ENCODE measurements around the gene SREBF1.

SREBF1 gene

DNA sequence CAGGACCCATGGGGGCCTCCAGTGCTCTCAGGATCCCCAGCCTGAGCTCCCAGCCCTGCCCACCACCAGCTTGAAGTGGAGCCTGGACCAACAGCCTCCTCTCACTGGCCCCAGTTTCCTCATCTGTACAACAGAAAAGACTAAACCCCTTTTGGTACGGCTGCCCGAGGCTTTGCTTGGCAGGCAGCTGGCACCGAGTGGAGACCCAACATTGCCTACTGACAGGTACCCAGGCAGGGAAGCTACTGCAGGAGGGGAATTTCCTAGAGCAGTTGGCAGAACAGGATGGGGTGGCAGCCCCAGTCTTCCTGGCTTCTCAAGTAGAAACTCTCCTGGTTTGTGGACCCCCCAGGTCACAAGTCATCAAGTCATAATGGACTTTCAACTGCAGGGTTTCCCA, 14.2 kb downstream of the SREBF1 start:
- no peak for DNase-seq

DNA sequence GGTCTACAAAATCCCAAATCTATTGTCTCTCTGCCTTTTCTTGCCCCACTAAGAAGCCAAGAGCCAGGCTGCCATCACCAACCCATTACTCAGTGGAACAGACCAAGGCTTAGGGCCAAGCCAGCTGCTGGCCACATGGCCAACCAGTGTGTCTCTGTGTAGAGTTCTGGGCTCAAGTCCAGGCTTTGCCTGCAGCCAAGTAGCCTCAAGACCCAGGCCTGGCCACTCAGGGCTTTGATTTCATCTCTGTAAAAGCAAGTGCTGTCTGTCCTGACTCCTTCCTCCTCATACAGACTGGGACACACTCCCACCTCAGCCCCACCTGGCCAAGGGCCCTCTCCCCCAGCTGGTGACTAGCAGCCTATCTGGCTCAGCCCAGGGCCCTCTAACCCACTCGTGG, 14.6 kb downstream of the SREBF1 start:
- DNase-seq = no peak

DNA sequence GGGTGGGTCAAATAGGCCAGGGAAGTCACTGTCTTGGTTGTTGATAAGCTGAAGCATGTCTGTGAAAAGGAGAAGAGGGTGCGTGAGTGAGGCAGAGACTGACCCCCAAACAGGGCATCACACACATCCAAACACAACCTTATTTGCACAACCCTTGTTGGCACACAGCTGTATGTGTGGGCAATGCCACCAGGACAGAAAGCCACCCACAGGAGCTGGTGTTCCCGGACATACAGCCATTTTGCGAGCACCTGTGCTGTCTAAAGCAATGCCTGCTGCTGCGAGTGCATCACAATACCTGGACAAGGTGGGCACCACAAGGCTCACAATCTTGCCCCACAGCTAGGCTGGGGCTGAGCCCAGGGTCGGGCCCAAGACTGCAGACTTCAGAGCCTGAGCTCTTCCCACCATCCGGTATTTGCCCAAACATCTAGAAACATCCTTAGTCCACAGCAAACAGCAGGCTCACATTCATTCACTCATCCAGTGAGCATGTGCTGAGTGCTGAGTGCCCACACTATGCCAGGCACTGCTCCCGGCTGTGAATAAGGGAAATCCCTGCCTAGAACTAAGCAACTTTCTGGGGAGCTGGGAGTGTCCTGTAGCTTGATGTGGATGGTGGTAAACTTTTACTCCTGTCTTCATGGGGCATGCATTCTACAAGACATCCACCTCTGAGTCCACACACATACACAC, 16.2 kb downstream of the SREBF1 start:
- DNase-seq = no peak

DNA sequence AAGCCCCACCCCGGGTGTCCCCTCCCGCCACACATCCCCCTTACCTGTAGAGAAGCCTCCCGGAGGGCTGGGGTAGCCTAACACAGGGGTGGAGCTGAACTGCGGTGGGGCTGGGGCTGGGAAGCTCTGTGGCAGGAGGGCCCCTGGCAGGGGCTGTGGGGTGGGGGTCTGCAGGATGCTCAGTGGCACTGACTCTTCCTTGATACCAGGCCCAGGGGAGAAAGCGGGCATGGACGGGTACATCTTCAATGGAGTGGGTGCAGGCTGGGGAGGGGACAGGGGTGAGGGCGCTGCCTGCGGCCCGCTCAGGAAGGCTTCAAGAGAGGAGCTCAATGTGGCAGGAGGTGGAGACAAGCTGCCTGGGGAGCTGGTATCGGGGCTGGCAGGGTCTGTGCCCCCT, 16.7 kb downstream of the SREBF1 start:
- no peak for DNase-seq

DNA sequence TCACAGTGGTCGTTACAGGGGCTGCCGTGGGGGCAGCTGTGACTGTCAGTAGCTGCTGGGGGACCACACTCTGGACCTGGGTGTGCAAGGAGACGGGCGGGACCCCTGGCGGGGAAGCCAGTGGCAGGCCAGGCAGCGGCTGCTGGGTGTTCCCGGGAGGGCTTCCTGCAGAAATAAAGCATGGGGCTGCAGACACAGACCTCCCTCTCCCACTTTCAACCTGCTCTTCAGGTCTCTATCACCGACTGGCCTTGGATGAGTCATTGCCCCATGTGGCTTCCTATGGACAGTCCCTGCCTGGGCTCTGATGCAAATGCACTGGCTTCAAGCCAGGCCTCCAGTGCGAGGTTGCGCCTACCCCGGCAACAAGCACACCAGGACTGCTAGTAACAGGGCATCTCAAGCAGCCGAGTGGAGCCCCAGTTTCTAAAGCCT, 17.2 kb downstream of the SREBF1 start:
- DNase-seq = peak; percentile 45 to 63

DNA sequence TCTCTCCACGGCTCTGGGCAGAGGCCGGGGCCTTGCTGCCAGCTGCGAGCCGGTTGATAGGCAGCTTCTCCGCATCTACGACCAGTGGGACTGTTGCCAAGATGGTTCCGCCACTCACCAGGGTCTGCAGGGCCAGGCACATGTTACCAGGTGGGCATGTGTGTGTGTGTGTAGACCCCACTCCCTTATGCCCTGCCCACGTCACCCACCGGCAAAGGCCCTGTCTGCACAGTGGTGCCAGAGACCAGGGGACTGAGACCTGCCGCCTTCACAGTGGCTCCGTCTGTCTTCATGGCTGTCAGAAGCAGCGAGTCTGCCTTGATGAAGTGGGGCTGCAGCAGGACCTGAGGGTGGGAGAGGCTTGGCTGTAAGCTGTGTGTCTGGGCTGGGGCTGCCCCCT, 17.7 kb downstream of the SREBF1 start:
- DNase-seq = no peak

DNA sequence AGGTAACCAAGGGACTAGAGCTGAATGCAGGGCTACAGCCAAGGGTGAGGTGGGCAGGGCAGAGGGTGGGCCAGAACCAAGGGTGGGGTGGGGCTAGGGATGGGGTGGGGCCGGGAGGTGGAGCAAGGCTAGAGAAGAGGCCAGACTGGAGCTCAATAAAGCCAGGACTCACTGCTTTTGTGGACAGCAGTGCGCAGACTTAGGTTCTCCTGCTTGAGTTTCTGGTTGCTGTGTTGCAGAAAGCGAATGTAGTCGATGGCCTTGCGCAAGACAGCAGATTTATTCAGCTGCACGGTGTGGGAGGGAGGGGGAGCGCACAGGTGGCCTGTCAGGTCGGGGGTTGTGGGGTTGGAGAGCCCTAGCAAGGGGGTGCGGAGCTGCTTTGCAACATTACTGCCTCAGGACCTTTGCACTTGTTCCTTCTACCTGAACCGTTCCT, 18.7 kb downstream of the SREBF1 start:
- DNase-seq = no peak

DNA sequence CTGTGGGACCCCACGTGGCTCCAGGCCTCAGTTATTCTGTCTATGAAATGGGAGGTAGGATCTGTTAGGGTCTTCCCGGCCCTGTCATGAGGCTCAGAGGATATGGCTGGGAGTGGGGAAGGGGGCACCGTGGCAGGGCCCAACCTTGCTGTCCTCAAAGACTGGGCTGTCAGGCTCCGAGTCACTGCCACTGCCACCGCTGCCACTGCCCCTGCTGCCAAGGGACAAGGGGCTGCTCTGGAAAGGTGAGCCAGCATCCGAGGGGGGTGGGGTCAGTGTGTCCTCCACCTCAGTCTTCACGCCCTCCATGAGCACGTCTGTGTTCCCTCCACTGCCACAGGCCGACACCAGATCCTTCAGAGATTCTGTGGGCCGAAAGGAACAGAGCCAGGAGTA, 19.2 kb downstream of the SREBF1 start:
- no peak for DNase-seq

DNA sequence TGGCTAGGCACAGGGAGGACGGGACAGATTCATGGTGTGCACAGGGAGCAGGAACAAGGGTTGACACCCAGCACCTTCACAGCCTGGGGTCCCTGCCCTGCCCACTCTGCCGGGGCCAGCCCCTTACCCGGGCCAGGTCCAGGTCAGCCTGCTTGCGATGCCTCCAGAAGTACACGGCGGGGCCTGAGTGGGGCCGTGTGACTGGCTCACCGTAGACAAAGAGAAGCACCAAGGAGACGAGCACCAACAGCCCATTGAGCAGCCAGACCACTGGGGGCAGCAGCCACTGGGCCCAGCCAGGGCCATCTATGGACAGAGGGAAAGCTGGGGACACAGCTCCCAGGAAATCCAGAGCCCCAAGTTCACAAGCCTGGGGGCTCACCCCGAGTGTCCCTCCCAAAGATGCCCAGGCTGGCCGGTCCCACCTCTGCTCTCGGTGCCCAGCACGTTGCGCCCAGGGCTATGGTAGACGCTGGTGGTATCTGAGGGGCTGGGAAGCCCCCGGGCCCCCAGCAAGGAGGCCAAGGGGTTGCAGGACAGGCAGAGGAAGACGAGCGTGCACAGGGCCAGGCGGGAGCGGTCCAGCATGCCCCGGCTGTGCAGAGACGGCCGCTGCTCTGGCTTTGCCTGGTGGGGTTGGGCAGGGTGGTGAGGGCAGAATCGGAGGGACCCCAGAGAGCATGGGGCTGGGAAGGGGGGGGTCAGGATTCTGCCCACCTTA, 19.8 kb downstream of the SREBF1 start:
- DNase-seq = no peak

DNA sequence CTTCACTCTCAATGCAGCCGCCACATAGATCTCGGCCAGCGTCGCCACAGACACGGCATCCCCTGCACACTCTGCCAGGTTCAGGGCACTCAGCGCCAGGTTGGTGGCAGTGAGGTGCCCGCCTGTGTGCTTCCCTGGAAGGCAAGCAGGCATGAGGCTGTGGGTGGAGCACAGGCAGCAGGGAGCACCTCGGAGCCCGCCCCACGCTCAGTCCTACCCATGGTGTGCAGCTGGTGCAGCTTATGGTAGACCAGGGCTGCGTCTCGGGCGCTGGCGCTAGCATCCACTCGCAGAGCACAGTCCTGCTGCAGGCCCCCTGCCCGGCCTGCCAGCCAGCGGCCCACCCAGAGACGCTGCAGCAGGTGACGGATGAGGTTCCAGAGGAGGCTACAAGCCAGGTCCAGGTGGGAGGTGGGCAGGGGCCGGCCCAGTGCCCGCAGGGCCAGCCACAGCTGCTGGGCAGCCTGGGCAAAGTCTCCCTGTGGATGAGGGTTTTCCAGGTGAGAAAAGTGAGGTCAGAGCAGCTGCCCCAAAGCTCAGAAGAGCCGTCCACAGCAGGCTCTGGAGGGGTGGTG, 20.5 kb downstream of the SREBF1 start:
- DNase-seq = no peak

DNA sequence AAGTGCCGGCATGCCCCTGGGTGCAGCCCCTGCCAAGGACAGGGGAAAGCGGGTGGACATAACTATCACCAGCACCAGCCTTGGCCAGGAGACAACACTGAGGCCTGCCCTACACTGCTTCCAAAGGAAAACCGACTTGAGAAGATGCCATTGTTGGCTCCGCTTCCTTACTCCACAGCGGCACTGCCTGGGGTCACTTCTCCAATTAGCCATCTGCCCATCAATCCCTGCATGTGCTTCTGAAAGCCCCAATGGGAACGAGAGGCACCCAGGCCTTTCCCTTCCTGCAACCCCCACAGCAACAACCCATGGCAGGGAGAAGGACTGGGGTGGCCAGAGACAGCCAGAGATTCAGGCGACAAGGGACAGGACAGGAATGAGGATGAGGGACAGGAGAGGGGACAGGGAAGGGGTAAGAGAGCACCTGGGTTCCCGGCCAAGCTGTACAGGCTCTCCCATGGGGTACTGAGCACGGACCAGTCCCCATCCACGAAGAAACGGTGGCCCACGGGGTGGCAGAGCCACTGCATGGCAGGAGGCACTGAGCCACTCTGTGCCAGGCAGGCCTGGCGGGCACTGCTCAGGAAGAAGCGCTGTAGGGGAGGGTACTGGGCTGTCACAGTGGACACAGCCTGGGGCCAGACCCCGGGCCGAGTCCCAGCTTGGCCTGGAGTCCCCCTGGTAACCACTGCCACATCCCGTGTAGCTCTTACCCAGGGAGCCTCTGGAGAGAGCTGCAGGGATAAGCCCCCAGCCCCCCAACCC, 21.2 kb downstream of the SREBF1 start:
- DNase-seq = no peak

DNA sequence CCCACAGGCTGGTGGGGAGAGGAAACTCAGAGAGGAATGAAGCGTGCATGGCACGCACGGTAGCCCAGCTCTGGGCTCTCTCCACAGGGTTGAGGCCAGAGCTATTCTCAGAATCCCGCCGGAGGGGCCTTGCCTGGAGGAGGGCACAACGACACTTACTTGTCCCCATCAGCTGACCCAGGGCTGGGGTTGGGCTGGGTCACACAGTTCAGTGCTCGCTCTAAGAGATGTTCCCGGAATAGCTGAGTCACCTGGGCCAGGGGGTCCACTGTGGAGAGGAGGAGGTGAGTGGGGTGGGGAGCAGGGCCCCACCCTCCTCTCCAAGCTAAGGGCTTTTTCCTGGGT, 21.8 kb downstream of the SREBF1 start:
- no peak for DNase-seq

DNA sequence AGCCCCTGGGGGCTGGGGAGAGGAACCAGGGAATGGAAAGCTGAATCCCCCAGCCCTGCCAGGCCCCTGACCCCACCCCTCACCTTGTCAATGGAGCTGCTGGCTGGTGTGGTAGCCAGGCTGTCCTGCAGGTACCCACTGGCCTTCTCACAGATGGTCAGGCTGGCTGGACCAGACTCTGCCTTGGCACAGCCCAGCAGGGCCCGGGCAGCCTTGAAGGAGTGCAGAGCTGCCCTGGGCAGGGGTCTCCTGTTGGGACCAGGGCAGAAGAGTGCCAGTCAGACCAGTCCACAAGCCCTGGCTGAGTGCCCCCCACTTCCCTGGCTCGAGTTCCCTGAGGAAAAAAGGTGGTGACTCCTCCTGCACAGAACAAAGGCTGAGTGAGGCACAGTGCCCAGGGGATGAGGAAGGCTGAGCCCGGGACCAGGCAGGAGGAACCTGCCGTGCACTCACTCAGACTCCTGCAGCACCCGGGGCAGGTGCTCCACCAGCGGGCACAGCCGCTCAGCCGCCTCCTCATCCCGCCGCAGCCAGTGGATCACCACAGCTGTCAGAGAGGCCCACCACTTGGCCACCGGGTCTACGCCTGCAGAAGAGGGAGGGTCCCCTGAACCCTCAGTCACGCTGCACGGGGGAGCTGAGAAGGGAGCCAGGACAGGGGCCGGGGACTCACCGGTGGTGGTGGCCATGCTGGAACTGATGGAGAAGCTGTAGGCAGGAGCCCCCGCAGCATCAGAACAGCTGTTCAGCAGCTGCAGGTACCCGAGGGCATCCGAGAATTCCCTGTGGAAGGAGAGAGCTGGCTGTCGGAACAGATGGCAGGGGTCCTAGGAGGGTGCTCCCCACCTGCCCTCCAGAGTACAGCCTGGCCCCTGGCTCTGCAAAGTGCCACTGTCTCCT, 22.4 kb downstream of the SREBF1 start:
- no peak for DNase-seq

DNA sequence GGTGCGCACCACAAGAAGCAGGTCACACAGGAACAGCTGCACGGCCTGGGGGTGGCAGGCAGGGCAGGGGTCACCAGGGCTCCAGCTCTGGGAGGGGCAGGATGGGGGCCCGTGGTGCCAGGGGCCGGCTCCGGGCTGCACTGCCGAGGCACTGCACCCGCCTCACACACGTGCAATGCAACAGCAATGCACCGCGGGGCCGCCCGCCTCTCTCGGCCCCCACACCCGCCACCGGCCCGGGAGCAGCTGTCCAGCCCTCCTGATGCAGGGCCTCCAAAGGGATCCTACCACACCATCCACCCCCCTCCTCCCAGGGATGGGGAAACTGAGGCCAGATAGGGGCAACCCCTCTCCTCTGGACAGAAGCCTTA, 23.1 kb downstream of the SREBF1 start:
- no peak for DNase-seq

DNA sequence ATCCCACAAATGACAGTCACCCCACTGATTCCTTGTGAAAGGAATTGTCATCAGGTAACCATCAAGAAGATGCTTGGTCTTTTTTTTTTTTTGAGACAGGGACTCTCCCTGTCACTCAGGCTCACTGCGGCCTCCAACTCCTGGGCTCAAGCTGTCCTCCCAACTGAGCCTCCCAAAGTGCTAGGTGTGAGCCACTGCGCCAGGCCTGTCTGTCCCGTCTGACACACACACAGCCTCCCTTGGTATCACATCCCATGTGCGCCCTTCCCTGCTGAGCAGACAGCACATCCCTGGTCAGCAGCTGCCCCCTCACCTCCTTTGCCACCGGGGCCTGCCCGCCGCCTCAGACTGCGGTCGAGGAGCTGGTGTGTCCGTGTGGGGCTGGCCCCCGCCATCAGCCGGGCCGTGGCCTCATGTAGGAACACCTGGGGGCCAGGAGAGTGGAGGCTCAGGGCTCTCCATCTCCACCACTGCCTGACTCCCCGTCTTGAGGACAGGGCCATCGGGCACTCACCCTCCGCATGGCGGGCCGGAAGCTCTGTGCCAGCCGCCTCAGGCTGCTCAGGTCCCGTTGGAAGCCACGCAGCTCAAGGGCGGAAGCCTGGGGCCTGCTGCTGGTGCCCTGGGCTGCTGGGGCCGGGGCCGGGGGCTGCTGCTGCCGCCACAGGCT, 23.6 kb downstream of the SREBF1 start:
- DNase-seq = no peak

DNA sequence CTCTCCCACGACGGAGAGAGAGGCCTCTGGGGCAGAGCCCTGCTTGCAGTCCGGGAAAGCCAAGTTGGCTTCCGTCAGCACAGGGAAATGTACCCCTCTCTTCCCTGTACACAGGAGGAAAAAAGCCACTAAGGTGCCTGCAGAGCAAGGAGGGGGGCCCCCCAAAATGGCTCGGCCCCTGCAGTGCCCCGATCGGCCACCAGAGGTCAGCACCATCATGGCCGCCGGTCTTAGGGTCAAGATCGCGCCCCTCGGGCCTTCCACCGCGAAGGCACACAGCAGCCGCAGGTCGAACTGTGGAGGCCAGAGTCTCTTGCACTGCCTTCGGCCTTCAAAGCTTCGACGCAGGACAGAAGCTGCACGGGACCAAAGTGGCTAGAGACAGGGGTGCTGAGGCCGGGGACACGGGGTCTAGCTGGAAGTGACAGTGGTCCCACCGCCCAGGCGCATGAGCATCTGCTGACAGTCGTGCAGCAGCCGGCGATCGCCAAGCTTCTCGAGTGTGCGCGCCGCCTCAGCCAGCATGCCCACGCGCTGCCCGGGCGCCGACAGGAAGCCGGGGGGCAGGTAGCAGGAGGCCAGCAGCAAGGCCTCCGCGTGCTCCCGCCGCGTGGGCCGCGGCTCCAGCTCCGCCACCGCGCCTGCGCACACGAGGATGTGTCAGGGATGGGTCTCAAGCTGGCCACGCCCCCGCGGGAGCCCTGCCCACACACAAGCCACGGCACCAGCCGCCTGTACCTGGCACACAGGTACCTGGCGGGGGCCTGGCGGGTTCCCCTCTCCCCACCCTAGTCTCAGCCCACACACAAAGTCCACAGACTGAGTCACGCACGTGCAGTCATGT, 24.4 kb downstream of the SREBF1 start:
- DNase-seq = peak; percentile 40 to 66

DNA sequence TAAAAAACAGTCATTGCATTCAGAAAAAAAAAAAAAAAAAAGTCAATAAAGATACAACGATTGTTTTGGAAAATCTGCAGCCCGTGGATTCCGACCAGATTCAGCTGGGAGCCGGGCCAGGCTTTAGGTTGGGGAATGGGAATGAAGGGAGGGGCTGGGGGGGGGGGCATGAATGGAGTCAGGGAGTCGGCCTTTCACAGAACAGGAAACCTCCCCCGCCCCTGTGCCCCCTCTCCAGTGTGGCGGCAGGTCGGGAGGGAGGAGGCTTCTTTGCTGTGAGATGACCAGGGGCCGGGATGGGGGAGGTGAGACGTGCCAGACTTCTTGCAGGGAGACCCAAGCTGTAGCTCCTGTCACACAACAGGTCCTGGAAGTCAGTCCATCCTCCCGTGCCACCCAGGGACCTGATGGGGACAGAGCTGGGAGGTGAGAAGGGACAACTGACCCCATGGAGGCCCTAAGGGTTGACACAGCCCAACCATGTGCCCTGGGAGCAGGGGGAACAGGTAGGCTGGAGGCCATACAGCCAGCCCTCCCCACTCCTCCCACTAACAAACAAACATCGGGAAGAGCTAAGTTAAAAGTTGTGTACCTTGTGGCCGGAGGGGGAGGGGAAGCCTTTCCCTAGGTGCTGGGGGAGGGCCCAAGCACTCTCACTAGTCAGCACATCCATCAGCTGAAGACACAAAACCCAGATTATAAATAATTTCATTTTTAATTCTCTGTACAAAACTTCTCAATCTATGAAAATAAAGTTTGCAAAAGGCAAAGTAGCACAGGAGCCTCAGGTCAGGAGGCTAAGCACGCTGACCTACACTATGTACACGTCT, 25.2 kb downstream of the SREBF1 start:
- DNase-seq = no peak

DNA sequence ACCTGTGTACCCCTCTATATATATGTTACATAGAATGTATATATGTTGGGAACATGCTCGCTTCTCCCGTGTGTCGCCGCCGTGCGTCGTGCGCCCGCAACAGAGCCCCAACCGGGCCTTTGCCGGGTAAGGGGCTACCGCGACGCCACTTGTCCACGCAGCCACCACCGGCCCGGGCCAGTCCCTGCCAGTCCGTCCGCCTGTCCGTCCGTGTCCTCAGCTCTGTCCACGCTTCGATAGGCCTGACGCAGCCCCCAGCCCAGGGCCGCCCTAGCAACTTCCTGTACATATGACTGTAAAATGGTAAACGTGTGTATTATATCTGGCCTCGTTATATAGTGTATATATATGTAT, 25.9 kb downstream of the SREBF1 start:
- no peak for DNase-seq

DNA sequence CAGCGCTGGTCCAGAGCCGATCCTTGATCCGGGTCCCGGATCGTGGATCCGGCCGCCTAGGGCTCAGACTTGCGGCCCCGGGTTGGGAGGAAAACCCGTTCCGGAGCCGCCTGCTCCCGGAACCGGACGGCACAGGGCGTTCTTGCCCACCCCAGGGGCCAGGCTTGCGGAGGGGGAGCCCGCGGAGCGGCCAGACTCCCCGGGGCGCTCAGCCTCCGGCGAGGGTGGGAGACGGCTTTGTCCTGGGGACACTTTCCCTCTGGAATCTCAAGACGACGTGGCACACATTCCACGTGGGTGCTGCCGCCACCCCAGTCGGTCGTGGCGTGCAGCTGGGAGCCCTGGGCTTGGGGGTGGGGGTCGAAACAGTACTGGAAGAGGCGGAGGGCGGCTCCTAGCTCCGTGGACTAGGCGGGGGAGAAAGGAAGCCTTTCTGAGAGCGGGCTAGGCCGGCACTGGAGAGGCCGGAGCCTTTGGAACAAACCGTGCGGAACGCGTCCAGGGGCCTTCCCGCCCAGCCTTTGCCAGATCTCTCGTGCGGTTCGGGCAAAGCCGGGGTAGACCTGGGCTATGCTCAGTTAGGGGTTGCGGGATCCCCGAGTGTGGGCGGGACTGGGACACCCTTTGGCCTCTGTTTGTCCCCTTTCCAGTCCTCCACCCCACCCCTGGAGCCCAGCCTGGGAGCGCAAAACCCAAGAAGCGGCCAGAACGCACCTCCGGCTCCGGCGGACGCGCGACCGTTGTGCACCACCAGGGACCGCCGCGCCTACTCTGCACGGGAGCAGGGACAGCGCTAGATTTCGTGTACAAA, 26.5 kb downstream of the SREBF1 start:
- DNase-seq = no peak
